ENCODE data around the gene RYR1. TPM values are rescaled to one million over a fixed set of nuclear protein-coding genes. Genes with fewer than 3 reads are reported as not detected.

Gene RYR1
- total and polyA plus RNA-seq, 4 donors, result 2.8 to 7.6 (median 4.0) TPM

- no peaks in the 10 kb centered on the region for H3K36me3 ChIP-seq (ENCODE audit: control insufficient read depth in 4 of 4, insufficient read depth in 4 of 4, low read length in 4 of 4)
- no peak for TF ChIP-seq CTCF (IDR thresholded peaks at IDR 0.05; ENCODE audit: control extremely low read depth, extremely low read depth)
- H3K4me1 ChIP-seq (ENCODE audit: control insufficient read depth in 5 of 5, insufficient read depth in 5 of 5, low read length in 5 of 5), result no peaks in the 10 kb centered on the region
- no peak for ATAC-seq (ENCODE audit: insufficient read depth, low FRiP score)
- no peak for DNase-seq
- no peaks in the 10 kb centered on the region for H3K27me3 ChIP-seq (ENCODE audit: control insufficient read depth in 3 of 3, insufficient read depth in 3 of 3, low read length in 2 of 3)
- H3K9ac ChIP-seq (ENCODE audit: insufficient read depth in 1 of 2, low read length in 2 of 2), result no peak overlapping the region
- WGBS, 2 donors, result 82 to 90% methylated on average over 14 of the region's 14 CpGs
- H3K4me3 ChIP-seq, result no peak overlapping the region
- no peak overlapping the region for H3K27ac ChIP-seq (ENCODE audit: low read depth in 1 of 2, low read length in 1 of 2)
- no peaks in the 10 kb centered on the region for H3K9me3 ChIP-seq (ENCODE audit: control insufficient read depth in 4 of 4, insufficient read depth in 3 of 4, low read length in 3 of 4)
Measured at GRCh38 chr19:38440592-38440991, 7.1 kb downstream of the RYR1 start.

- DNase-seq (no peak), ATAC-seq (ENCODE audit: insufficient read depth, low FRiP score) (no peak)
- TF ChIP-seq CTCF (IDR thresholded peaks at IDR 0.05; ENCODE audit: control extremely low read depth, extremely low read depth), result no peak
- Histone ChIP-seq H3K4me3 (no peak overlapping the region), H3K36me3 (ENCODE audit: control insufficient read depth in 4 of 4, insufficient read depth in 4 of 4, low read length in 4 of 4) (no peaks in the 10 kb centered on the region), H3K9ac (ENCODE audit: insufficient read depth in 1 of 2, low read length in 2 of 2) (no peak overlapping the region), H3K27me3 (ENCODE audit: control insufficient read depth in 3 of 3, insufficient read depth in 3 of 3, low read length in 2 of 3) (no peaks in the 10 kb centered on the region), H3K4me1 (ENCODE audit: control insufficient read depth in 5 of 5, insufficient read depth in 5 of 5, low read length in 5 of 5) (no peaks in the 10 kb centered on the region), H3K9me3 (ENCODE audit: control insufficient read depth in 4 of 4, insufficient read depth in 3 of 4, low read length in 3 of 4) (no peaks in the 10 kb centered on the region), H3K27ac (ENCODE audit: low read depth in 1 of 2, low read length in 1 of 2) (no peak overlapping the region)
- WGBS, 2 donors, result 42 to 44% methylated on average over 6 to 7 of the region's 7 CpGs
Measured at GRCh38 chr19:38441657-38442348, 8.3 kb downstream of the RYR1 start.

GRCh38 chr19:38442736-38443135 lies 9.2 kb downstream of the RYR1 start:
- H3K27ac ChIP-seq (ENCODE audit: low read depth in 1 of 2, low read length in 1 of 2), result no peak overlapping the region
- DNase-seq, result no peak
- H3K4me3 ChIP-seq, result no peak overlapping the region
- no peaks in the 10 kb centered on the region for H3K27me3 ChIP-seq (ENCODE audit: control insufficient read depth in 3 of 3, insufficient read depth in 3 of 3, low read length in 2 of 3)
- no peaks in the 10 kb centered on the region for H3K36me3 ChIP-seq (ENCODE audit: control insufficient read depth in 4 of 4, insufficient read depth in 4 of 4, low read length in 4 of 4)
- no peak for ATAC-seq (ENCODE audit: insufficient read depth, low FRiP score)
- TF ChIP-seq CTCF (IDR thresholded peaks at IDR 0.05; ENCODE audit: control extremely low read depth, extremely low read depth), result no peak
- no peaks in the 10 kb centered on the region for H3K4me1 ChIP-seq (ENCODE audit: control insufficient read depth in 5 of 5, insufficient read depth in 5 of 5, low read length in 5 of 5)
- no peaks in the 10 kb centered on the region for H3K9me3 ChIP-seq (ENCODE audit: control insufficient read depth in 4 of 4, insufficient read depth in 3 of 4, low read length in 3 of 4)
- no peak overlapping the region for H3K9ac ChIP-seq (ENCODE audit: insufficient read depth in 1 of 2, low read length in 2 of 2)
- 86 to 87% methylated on average over 9 of the region's 9 CpGs for WGBS, 2 donors
